BJ (cell line): ENCODE data around the gene PPIP5K2. TPM values are rescaled to one million over a fixed set of nuclear protein-coding genes. Genes with fewer than 3 reads are reported as not detected.
A peak's percentile ranks its signal among the peaks of the same experiment; 100 is the strongest.
"Not testable (repeated sequence)": the region's sequence is repeated elsewhere in the genome, so short reads cannot be mapped to it uniquely, and the experiment has no call there.

Experiments
- CTCF ChIA-PET: fragments of 350-600 bp; formaldehyde crosslinking; extraction: SDS; loops from one replicate; lab custom pipeline; 2021; ENCODE audit warnings: antibody characterized with exemption, inconsistent platforms; lab: Yijun Ruan, JAX
- POLR2A ChIA-PET: fragments of 300-600 bp; sonication (Branson Sonifier 250); formaldehyde crosslinking; extraction: SDS; loops from one replicate; lab custom pipeline; 2021; ENCODE audit warnings: antibody characterized with exemption; lab: Charles Lee
- DNase-seq: peaks from one replicate; pipeline ENCODE4 v3.0.0-alpha.2; 2011; ENCODE audit warnings: low read depth
- H3K27me3 ChIP-seq: 2 replicates; pipeline ENCODE4 v1.6.0; 2011; ENCODE audit warnings: low read length; ENCODE audit not compliant: control insufficient read depth, insufficient read depth
- H3K36me3 ChIP-seq: 2 replicates; pipeline ENCODE4 v1.5.1; 2011; ENCODE audit warnings: low read length; ENCODE audit not compliant: control insufficient read depth, insufficient read depth
- H3K4me3 ChIP-seq: 2 replicates; pipeline ENCODE4 v1.5.1; 2011; ENCODE audit warnings: low read depth, mild to moderate bottlenecking, control low read depth, low read length
- polyA plus RNA-seq: library from polyadenylated mRNA; depleted of rRNA; stranded (reverse); fragments of >200 nt; gene quantifications from 2 replicates; pipeline ENCODE4 v1.2.3, GENCODE V29; 2011
- TF ChIP-seq, protein P1 (sequence below): IDR thresholded peaks from 2 replicates; pipeline ENCODE4 v1.5.1; 2011; ENCODE audit warnings: low read depth, mild to moderate bottlenecking, control low read depth, inconsistent platforms, low read length, moderate library complexity; ENCODE audit not compliant: insufficient read depth

Gene PPIP5K2
- polyA plus RNA-seq, 1 experiment, result 33.6 TPM

DNA sequence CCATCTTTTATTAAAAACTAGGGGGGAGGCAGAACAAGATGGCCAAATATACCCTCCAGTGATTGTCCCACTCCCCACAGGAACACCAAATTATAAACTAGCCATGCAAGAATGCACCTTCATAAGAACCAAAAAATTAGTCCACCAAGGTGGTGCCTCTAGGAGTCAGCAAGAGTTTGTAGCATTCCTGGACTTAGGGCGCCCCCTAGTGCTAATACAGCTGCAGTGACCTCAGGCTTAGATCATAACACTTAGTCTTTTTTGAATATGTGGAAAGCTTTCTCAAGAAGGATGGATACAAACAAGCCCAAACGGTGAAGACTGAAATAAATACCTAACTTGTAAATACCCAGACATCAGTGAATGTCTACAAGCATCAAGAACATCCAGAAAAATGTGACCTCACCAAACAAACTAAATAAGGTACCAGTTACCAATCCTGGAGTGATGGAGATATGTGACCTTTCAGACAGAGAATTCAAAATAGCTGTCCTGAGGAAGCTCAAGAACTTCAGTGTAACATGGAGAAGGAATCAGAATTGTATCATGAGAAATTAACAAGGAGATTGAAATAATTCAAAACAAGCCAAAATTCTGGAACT, 19.3 kb downstream of the PPIP5K2 start:
- Histone ChIP-seq H3K27me3 (no peaks in the 10 kb centered on the region), H3K4me3 (no peak overlapping the region), H3K36me3 (peaks cover 1% of the 10 kb centered on the region; the same call in 1 of the 2 replicates)
- no peak for DNase-seq
- TF ChIP-seq, protein P1, sequence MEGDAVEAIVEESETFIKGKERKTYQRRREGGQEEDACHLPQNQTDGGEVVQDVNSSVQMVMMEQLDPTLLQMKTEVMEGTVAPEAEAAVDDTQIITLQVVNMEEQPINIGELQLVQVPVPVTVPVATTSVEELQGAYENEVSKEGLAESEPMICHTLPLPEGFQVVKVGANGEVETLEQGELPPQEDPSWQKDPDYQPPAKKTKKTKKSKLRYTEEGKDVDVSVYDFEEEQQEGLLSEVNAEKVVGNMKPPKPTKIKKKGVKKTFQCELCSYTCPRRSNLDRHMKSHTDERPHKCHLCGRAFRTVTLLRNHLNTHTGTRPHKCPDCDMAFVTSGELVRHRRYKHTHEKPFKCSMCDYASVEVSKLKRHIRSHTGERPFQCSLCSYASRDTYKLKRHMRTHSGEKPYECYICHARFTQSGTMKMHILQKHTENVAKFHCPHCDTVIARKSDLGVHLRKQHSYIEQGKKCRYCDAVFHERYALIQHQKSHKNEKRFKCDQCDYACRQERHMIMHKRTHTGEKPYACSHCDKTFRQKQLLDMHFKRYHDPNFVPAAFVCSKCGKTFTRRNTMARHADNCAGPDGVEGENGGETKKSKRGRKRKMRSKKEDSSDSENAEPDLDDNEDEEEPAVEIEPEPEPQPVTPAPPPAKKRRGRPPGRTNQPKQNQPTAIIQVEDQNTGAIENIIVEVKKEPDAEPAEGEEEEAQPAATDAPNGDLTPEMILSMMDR, result peak; percentile 95
- ChIA-PET POLR2A (no interaction called here), CTCF (interaction anchor here (0.6 to 2.5 kb wide), 26 partner anchors 10 to 1197 kb away, joined by 3 to 20 read pairs (median 4); partner anchors contain the start of genes GIN1 and PPIP5K2)

GRCh38 chr5:103142132-103142531, 22.0 kb downstream of the PPIP5K2 start:
- H3K36me3 ChIP-seq, H3K4me3 ChIP-seq, POLR2A ChIA-PET, CTCF ChIA-PET, H3K27me3 ChIP-seq, DNase-seq: not testable (repeated sequence)

GRCh38 chr5:103145196-103145595, 25.1 kb downstream of the PPIP5K2 start:
- CTCF ChIA-PET, result no interaction called here
- H3K36me3 ChIP-seq, result peaks cover 1% of the 10 kb centered on the region; the same call in 1 of the 2 replicates
- DNase-seq, result no peak
- POLR2A ChIA-PET, result no interaction called here
- TF ChIP-seq, protein P1, result no peak
- H3K4me3 ChIP-seq, result no peak overlapping the region
- no peaks in the 10 kb centered on the region for H3K27me3 ChIP-seq

GRCh38 chr5:103148213-103148612, 28.1 kb downstream of the PPIP5K2 start:
- no peak for DNase-seq
- ChIA-PET CTCF (no interaction called here), POLR2A (no interaction called here)
- H3K27me3 ChIP-seq, result no peaks in the 10 kb centered on the region
- H3K36me3 ChIP-seq, result no peaks in the 10 kb centered on the region
- H3K4me3 ChIP-seq, result no peak overlapping the region
- TF ChIP-seq, protein P1, result no peak

- ChIA-PET CTCF (no interaction called here), POLR2A (no interaction called here)
- Histone ChIP-seq H3K4me3 (no peak overlapping the region), H3K27me3 (no peaks in the 10 kb centered on the region), H3K36me3 (no peaks in the 10 kb centered on the region)
- TF ChIP-seq, protein P1, result no peak
- no peak for DNase-seq
These were observed 31.1 kb downstream of the PPIP5K2 start for GRCh38 chr5:103151156-103151555.

DNA sequence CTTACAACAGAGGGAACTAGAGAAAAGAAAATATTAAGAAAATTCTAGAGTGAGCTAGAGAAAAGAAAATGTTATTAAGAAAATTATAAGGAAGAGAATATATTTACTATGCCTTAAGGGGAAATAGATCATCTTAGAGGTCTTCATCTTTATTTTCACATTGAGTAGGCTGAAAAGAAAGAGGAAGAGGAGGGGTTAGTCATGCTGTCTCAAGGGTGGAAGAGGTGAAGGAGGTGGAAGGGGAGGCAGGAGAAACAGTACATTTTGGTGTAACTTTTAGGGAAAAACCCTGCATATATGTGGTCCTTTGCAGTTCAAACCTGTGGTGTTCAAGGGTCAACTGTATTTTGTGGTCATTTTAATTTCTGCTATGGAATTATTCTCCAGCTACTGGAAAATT, 46.6 kb downstream of the PPIP5K2 start:
- ChIA-PET POLR2A (no interaction called here), CTCF (interaction anchor here (0.9 to 1.3 kb wide), 2 partner anchors 11 to 309 kb away, joined by 3 read pairs; no protein-coding TSS in a partner anchor)
- no peak overlapping the region for H3K4me3 ChIP-seq
- H3K27me3 ChIP-seq, result no peaks in the 10 kb centered on the region
- TF ChIP-seq, protein P1, result no peak
- no peak for DNase-seq
- no peaks in the 10 kb centered on the region for H3K36me3 ChIP-seq
